Mucosa of descending colon (tissue), 3 donors: ENCODE data around the gene AKAP7. TPM values are rescaled to one million over a fixed set of nuclear protein-coding genes. Genes with fewer than 3 reads are reported as not detected.

Experiments used
- ATAC-seq: fragments of 200-7000 bp; cut with Tn5 transposase; one replicate; pipeline ENCODE4 v1.9.1; 2020; ENCODE audit warnings: mild to moderate bottlenecking, moderate library complexity
- DNase-seq, 3 donors: peaks; one replicate each; pipeline ENCODE4 v3.0.0-alpha.2; 2020
- H3K36me3 ChIP-seq: fragments of 200-600 bp; one replicate; pipeline ENCODE4 v1.8.0; 2021; ENCODE audit warnings: low read depth, mild to moderate bottlenecking
- H3K4me1 ChIP-seq: fragments of 200-600 bp; one replicate; pipeline ENCODE4 v1.8.0; 2021; ENCODE audit warnings: low read depth, mild to moderate bottlenecking
- H3K4me3 ChIP-seq: fragments of 200-600 bp; one replicate; pipeline ENCODE4 v1.8.0; 2021; ENCODE audit warnings: mild to moderate bottlenecking
- H3K9me3 ChIP-seq: fragments of 200-600 bp; one replicate; pipeline ENCODE4 v1.8.0; 2021; ENCODE audit warnings: mild to moderate bottlenecking
- intact Hi-C, 2 donors: fragments of 100-400 bp; cut with DNase I in 1 of 2; cut with micrococcal nuclease in 1 of 2; formaldehyde crosslinking; loops; one replicate each; pipeline versions ENCODE4 v1.11.0 to v1.11.1; 2022; cut with DNase I, micrococcal nuclease
- total RNA-seq, 3 donors: library from RNA; stranded (reverse); fragmentation: NEBNext Ultra II Directional in 2 of 3; extraction: Animal tissue kit (Norgen Biotek cat#: 25700) in 2 of 3; gene quantifications; one replicate each; pipeline versions ENCODE4 v1.2.1 to v1.2.4, GENCODE V29; 2021 to 2023
- TF ChIP-seq, protein P1 (sequence below): fragments of 200-600 bp; IDR thresholded peaks from one replicate; pipeline ENCODE4 v1.8.0; 2022; ENCODE audit warnings: antibody characterized with exemption, mild to moderate bottlenecking
- donor health status: DM: no; HTN: no; CAD: no; lungs with moderate emphysema.
- donor health status: DM: no; HTN: no; CAD: no.
- donor health status: DM: no; HTN: yes; CAD: no.

The AKAP7 gene
- total RNA-seq, 3 donors from 2014 or later: 13.0 to 21.9 (median 15.3) TPM

DNA sequence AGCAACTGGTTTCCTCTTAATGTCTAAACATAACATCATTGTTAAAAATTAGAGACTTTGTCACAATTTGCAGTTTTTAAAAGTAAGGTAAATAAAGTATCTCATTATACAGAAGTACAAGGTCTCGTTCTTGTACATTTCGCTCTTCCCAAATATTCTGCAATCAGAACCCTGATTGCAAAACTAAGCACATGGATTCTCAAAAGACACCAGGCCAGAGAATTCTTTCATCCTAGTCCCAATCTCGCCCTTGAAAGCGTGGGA, 355 bp upstream of the AKAP7 start:
- ATAC-seq: no peak
- intact Hi-C loops: no loop called here
- Histone ChIP-seq H3K4me1 (peaks cover 6% of the 10 kb centered on the region), H3K9me3 (no peaks in the 10 kb centered on the region), H3K36me3 (no peaks in the 10 kb centered on the region), H3K4me3 (peak overlapping the region; percentile 54)
- no peak for DNase-seq
- TF ChIP-seq, protein P1, sequence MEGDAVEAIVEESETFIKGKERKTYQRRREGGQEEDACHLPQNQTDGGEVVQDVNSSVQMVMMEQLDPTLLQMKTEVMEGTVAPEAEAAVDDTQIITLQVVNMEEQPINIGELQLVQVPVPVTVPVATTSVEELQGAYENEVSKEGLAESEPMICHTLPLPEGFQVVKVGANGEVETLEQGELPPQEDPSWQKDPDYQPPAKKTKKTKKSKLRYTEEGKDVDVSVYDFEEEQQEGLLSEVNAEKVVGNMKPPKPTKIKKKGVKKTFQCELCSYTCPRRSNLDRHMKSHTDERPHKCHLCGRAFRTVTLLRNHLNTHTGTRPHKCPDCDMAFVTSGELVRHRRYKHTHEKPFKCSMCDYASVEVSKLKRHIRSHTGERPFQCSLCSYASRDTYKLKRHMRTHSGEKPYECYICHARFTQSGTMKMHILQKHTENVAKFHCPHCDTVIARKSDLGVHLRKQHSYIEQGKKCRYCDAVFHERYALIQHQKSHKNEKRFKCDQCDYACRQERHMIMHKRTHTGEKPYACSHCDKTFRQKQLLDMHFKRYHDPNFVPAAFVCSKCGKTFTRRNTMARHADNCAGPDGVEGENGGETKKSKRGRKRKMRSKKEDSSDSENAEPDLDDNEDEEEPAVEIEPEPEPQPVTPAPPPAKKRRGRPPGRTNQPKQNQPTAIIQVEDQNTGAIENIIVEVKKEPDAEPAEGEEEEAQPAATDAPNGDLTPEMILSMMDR: no peak

DNA sequence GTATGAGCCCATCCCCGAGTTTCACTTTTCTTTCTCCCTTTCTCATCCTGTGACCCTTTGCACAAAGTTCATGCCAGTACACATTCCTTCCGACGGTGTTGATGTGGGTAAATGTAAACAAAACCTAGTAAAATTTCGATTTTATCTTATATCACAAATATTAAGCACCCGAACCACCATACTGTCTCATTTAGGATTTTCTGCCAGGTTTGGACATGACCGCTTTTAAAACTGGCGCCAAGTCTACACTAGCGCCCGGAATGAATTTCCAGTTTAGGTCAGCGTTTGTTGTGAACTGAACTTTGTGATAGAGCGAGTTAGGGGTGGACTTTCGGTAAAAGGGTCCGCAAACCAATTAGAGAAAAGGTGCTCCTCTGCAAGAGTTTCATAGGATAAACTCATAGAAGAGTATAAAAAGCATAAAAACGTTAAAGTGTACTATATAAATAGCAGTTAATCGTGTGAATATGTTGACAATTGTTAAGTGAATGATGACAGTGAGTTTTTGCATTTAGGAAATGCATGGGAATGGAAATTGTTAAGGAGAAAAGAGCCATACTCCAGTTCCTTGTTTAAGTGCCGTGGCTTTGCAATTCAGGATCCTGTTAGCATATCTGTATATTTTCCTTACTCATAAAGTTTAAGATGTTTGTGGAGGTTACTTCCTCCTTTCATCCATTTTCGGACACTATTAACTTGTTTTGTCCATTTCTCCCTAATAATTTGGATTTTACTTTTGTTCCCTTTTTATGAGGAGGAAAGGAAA, 937 bp downstream of the AKAP7 start:
- peak; percentile 26 for ATAC-seq
- intact Hi-C loops: no loop called here

DNA sequence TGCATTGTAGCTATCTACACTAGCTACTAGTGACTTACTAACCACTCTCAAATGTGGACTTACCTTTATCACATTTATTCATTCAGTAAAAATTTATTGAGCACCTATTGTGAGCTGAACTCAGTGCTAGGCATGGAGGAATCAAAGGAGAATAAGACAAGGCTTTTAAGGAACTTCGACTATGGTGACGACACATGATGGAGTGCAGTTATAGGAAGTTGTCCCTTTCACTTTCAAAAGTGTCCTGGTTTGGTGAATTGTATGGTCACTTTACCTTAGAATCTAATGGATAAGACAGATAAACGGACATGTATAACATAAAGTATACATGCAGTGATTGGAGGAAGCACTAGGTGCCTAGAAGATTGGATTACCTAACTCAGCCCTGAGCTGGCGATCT, 4.3 kb downstream of the AKAP7 start:
- Histone ChIP-seq H3K36me3 (no peaks in the 10 kb centered on the region), H3K9me3 (no peaks in the 10 kb centered on the region), H3K4me1 (peaks cover 5% of the 10 kb centered on the region), H3K4me3 (no peak overlapping the region)
- ATAC-seq (no peak), DNase-seq (no peak)
- intact Hi-C loops: no loop called here
- TF ChIP-seq, protein P1: no peak

More for the DNA sequence above, 937 bp downstream of the AKAP7 start:
- H3K4me3 ChIP-seq: peak overlapping the region; percentile 54
- H3K4me1 ChIP-seq: peaks cover 6% of the 10 kb centered on the region
- DNase-seq: peak in 1 of 3 donors; percentile 31
- no peaks in the 10 kb centered on the region for H3K9me3 ChIP-seq
- TF ChIP-seq, protein P1: no peak
- no peaks in the 10 kb centered on the region for H3K36me3 ChIP-seq

DNA sequence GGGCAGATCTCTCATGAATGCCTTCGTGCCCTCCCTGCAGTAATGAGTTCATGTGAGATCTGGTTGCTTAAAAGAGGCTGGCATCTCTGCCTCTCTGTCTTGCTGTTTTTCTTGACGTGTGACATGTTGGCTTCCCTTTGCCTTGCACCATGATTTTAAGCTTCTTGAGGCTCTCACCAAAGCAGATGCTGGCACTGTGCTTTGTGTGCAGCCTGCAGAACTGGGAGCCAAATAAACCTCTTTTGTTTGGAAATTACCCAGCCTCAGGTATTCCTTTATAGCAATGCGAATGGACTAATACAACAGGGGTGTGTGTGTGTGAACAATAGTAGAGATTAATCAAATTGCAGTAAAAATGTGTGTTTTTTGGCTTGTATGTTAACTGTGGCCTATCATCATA, 8.1 kb downstream of the AKAP7 start:
- ATAC-seq (no peak), DNase-seq (no peak)
- Histone ChIP-seq H3K9me3 (no peaks in the 10 kb centered on the region), H3K4me3 (no peak overlapping the region), H3K36me3 (no peaks in the 10 kb centered on the region), H3K4me1 (no peaks in the 10 kb centered on the region)
- TF ChIP-seq, protein P1: no peak
- intact Hi-C loops: no loop called here

DNA sequence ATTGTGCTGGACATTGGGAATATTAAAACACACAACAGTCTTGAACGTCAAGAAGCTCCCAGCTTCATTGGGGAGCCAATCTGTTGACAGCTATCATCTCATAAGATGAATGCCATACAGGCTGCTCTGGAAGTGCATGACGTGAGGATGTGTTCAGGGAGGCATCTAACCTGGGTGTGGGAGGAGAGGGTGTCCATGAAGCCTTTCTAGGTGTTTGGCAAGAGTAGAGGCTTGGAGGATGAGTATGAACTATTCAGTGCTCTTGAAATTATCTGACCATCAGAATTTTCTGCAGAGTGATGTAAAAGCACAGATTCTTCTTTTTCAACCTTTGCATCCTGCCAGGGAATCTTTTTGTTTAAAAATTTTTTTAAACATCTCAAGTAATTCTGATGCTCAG, 11.6 kb downstream of the AKAP7 start:
- H3K4me1 ChIP-seq: no peaks in the 10 kb centered on the region
- DNase-seq (no peak), ATAC-seq (no peak)
- H3K36me3 ChIP-seq: no peaks in the 10 kb centered on the region
- H3K9me3 ChIP-seq: no peaks in the 10 kb centered on the region
- H3K4me3 ChIP-seq: no peak overlapping the region
- TF ChIP-seq, protein P1: no peak
- intact Hi-C loops: no loop called here

DNA sequence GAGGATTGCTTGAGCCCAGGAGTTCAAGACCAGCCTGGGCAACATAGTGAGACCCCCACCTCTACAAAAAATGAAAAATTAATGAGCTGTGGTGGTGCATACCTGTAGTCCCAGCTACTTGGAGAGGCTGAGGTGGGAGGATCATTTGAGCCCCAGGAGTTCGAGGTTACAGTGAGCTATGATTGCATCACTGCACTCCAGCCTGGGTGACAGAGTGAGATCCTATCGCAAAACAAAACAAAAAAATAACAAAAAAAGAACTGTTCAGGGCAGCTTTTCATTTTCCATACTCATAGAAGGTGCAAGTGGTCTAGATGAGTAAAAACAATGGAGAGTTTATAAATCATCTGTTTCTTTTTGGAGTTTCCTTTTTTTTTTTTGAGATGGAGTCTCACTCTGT, 21.1 kb downstream of the AKAP7 start:
- TF ChIP-seq, protein P1: no peak
- ATAC-seq: no peak

More for the DNA sequence above, 21.1 kb downstream of the AKAP7 start:
- intact Hi-C loops: no loop called here
- no peak overlapping the region for H3K4me3 ChIP-seq
- H3K9me3 ChIP-seq: no peaks in the 10 kb centered on the region
- no peaks in the 10 kb centered on the region for H3K4me1 ChIP-seq
- DNase-seq: no peak
- no peaks in the 10 kb centered on the region for H3K36me3 ChIP-seq
